Measurements from ENCODE around the gene NHP2.

- TF ChIP-seq CREB1 (CRISPR knock-in tag; IDR thresholded peaks at IDR 0.05; ENCODE audit: low read depth) (no peak), CTCF (conservative IDR thresholded peaks at IDR 0.05; ENCODE audit: low read depth in 2 of 2) (no peak)
Measured at GRCh38 chr5:178121391-178122276, 32.1 kb downstream of the NHP2 start.
